Astrocyte (in vitro differentiated cells and primary cell): ENCODE data around the gene SETD7.

Experiments
- CTCF ChIP-seq: IDR thresholded peaks from 2 replicates; pipeline ENCODE4 v1.5.1; 2011; ENCODE audit warnings: low read depth, mild to moderate bottlenecking, inconsistent platforms, low read length, moderate library complexity; ENCODE audit not compliant: insufficient read depth
- EZH2 ChIP-seq: IDR thresholded peaks from 2 replicates; pipeline ENCODE4 v1.6.1; 2012; ENCODE audit warnings: mild to moderate bottlenecking, low read length, inconsistent platforms; ENCODE audit not compliant: insufficient read depth

- TF ChIP-seq CTCF (no peak), EZH2 (no peak)
Measured at GRCh38 chr4:139582044-139582443, 26.0 kb upstream of the SETD7 start.
